GM19324 (cell line): Measurements from ENCODE around the gene KRT74.

Source experiments
- ATAC-seq: cut with Tn5 transposase; IDR thresholded peaks from one replicate; pipeline ENCODE4 v1.9.1; 2021; ENCODE audit warnings: mild to moderate bottlenecking, moderate library complexity; ENCODE audit not compliant: unreplicated experiment, low FRiP score

The KRT74 gene

DNA sequence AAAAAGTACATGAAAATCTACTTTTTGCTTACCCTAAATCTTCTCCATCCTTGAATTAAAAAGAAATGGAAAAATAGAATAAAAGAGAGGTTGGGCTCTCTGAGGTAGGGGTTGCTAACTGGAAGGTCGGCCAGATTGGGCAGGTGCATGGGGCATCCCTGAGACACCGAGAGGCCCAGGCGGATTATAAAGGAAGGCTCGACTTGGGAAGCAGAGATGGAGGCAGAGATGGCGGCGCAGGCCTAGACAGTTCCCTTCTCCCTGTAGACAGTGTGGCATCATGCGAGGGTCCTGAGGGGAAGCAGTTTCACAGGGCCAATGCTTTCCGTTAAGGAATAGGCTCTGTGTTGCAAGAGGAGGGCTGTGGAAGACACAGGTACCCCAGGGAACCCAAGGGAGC lies 3.7 kb upstream of the KRT74 start:
- ATAC-seq, result no peak

DNA sequence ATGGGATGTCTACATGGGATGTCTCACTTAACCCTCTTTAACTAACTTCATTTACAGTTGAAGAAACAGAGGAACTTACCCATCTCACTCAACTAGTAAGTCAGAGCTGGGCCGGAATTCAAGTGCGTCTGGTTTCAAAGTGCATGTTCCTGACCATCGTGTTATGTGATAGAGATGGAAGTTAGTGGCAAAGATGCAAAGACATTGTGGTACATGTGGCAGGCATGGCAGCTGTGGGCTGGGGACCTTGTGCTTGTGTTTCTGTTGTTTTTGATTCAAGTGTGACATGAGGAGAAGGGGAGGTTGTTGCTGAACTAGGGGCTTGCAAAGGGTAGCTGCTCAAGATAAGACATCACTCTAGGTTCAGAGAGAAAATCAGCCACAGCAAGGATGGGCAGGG lies 2.3 kb upstream of the KRT74 start:
- ATAC-seq, result no peak

DNA sequence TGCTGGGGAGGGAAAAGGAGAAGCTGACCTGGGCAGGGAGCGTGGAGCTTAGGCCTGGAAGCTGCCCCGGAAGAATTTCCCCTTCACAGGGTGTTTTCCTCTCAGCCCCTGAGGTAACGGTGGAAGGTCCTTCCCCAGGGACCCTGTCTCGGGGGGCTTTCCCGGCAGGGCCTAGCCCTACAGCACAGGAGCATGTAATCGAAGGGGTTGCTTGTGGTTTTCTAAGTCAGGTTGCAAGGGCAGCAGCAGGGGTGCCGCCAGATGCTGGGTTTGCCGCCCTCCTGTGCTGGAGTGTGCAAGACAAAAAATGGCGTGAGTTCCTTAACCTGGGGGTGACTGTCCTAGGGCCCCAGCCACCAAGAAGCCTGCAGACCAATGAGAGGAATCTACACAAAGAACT lies 1.6 kb upstream of the KRT74 start:
- ATAC-seq, result no peak

DNA sequence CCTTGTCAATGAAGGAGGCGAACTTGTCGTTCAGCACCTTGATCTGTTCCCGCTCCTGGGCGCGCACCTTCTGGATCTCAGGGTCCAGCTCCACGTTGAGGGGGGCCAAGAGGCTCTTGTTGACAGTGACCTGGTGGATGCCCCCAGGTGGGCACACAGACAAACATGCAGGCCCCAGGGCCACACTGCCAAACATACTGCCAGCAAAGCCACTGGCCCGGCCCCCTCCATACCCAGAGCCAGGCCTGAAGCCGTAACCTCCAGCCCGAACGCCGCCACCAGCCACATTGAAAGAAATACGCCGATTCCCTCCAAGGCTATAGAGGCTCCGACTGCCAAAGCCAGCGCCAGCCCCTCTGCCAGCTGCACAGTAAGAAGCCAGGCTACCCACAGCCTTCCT lies 337 bp downstream of the KRT74 start:
- ATAC-seq, result no peak

- no peak for ATAC-seq
Observed at GRCh38 chr12:52570511-52570910, 3.1 kb downstream of the KRT74 start.

GRCh38 chr12:52568111-52568510 lies 5.5 kb downstream of the KRT74 start:
- ATAC-seq, result no peak

DNA sequence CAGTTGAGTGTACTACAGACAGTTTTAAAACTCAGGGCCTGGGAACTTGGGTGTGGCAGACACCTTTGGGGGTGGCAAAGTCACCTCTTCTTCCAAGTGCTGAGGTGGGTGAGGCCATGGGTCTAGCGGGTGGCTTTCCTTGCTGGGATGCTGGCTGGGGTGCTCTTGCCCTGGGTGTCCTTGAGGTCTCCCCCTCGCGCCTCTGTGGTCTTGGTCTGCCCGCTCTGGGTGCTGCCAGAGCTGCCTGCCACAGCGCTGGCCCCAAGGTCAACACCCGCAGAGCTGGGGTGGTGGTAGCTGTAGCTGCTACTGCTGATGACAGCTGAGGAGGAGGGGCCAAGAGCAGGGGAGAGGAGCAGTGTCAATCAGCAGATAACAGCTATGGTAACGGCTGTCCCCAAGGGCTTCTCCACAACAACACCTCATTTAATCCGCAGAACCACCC lies 6.8 kb downstream of the KRT74 start:
- no peak for ATAC-seq

DNA sequence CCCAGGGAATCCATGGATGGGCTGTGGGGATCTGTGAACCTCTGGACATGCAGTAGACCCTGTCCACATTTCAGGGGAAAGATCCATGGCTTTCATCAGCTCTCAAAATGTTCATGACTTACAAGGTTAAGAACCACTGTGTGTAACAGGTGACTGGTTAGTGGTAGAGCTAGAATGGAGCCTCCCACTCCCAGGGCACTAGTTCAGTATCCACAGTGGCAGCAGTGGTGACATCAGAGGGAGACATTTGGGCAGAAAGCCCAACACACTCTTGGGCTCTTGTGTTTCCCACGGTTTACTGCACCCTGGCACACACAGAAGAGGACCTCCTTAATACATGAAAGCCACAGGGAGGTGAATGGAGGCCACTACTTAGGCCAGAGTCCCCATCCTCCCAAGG lies 9.1 kb downstream of the KRT74 start:
- no peak for ATAC-seq

GRCh38 chr12:52561880-52562449 lies 11.7 kb downstream of the KRT74 start:
- ATAC-seq, result no peak

- ATAC-seq, result no peak
Observed at GRCh38 chr12:52559979-52560378, 13.7 kb downstream of the KRT74 start.

DNA sequence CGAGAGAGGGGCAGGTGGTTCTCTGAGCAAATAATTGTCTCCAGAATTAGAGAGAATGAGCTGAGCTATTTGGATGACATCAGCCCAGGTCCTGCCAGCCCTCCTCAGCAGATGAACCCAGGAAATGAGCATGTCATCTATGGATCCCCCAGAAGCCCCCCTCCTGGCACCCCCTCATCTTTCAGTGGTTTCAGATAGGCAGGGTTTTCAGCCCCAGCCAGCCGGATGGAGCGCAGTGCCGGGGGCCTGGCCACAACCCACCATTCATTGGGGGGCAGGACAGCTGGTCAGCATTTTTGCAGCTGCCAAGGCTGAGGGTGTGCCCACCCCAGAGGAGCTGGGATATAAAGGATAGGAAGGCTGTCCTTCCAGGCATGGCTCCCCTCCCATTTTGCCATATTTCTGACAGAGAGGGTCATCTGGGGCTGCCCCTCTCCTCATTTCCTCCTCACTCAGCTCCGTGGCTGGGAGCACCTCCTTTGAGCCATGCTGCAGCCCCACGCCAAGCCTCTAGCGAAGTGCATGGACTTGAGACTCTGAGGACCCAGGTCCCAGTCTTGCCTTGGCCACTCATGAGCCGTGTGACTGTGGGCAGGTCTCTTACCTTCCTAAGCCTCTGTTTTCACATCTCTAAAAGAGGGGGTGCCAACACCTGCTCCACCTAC lies 14.7 kb downstream of the KRT74 start:
- ATAC-seq, result no peak

DNA sequence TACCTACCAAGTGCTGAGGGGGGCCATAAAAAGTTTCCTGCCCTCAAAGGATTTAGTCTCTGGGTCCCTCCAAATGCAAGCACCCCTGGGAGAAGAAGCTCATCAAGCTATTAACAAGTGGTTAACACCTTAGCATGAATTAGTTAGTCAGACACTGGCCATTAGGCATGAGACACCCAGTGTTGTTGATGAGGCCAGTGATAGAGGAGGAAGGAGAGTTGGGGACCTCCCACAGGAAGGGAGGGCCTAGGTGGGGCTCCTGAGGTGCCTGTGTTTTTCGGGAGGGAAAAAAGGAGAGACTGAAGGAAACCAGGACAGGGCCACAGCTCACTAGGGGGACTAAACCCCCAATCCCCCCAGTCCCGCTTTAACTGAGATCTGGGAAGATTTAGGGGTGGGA lies 16.2 kb downstream of the KRT74 start:
- ATAC-seq, result no peak

- no peak for ATAC-seq
Observed at GRCh38 chr12:52555577-52555976, 18.1 kb downstream of the KRT74 start.

DNA sequence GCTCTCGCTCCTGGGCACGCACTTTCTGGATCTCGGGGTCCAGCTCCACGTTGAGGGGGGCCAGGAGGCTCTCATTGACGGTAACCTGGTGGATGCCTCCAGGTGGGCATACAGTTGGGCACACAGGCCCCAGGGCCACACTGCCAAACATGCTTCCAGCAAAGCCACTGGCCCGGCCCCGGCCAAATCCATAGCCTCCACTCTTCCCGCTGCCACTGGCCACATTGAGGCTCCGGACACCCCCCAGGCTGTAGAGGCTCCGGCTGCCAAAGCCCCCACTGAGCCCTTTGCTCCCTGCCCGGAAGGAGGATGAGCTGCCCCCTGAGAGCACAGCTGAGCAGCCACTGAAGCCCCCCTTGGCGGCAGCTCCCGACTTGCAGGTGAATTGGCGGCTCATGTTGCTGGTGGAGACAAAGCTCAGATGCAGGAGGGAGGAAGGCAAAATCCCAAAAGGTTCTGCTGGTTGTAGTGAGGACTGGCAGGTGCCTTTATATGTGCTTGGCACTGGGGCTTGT lies 20.9 kb downstream of the KRT74 start, which contains the start of gene KRT71:
Gene KRT71 (minus strand): TSS at position 465 of the 515 bp plus-strand sequence. CDS start 68 bp downstream, at position 397.
- no peak for ATAC-seq

DNA sequence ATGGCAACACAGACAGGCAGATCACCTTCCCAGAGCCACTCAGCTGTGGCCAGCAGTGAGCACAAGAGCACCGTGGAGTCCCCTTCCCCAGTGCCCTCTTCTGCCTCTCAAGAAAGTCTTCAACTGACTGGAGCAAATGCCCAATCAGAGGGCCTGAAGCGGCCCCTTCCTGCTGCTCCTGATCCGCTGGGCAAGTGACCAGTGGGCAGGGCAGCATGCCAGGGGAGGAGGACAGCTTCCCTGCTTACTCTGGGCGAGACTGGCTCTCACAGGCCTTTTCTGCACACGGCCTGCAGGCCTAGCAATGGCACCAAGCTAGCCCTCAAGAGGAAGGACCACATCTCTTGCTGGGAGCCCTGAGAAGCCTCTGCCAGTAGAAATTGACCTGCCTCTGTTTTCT lies 21.6 kb downstream of the KRT74 start:
- ATAC-seq, result no peak

- no peak for ATAC-seq
Observed at GRCh38 chr12:52551216-52551865, 22.3 kb downstream of the KRT74 start.

DNA sequence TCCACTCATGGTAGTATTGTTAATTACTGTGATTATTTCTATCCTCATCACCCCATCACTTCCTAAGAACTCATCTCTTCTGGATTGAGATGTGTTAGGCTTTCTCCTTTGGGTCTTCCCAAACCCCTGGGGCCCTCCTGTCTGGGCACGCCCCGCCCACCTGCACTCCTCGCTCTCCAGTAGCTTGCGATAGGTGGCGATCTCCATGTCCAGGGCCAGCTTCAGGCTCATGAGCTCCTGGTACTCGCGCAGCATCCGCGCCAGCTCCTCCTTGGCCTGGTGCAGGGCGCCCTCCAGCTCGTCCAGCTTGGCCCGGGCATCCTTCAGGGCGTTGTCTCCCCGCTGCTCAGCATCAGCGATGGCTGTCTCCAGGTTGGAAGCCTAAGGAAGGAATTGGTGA lies 27.5 kb downstream of the KRT74 start:
- ATAC-seq, result no peak

GRCh38 chr12:52543985-52544883 lies 29.4 kb downstream of the KRT74 start:
- ATAC-seq, result no peak

DNA sequence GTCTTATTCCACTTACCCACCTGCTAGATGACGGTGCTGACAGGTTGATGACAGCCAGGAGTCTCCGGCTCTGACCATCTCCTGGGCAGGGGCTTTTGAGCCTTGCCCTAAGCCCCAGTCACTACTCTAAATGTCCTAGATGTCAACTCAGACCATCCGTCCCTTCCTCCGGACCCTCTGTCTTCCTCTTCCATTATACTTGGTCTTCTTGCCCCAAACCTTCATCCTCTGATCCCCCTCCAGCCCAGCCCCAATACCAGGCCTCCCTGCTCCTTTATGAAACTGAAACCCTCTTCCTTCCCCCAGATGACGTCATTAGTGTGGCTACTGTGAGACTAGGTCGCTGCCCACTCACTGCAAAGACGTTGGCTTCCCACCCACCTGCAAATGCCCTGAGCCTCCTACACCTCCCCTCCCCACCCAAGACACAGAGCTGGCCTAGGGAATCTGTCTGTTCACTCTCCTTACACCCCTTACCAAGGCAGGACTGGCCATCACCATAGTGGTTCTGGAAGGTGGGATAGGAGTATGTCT lies 30.8 kb downstream of the KRT74 start:
- no peak for ATAC-seq

GRCh38 chr12:52542157-52542556 lies 31.5 kb downstream of the KRT74 start:
- no peak for ATAC-seq
